Myocyte (in vitro differentiated cells): ENCODE results near the gene SULT4A1. TPM values are rescaled to one million over a fixed set of nuclear protein-coding genes. Genes with fewer than 3 reads are reported as not detected.
"Not testable (repeated sequence)": the region's sequence is repeated elsewhere in the genome, so short reads cannot be mapped to it uniquely, and the experiment has no call there.

Source experiments
- DNase-seq: peaks from one replicate; pipeline ENCODE4 v3.0.0-alpha.2; 2012; ENCODE audit warnings: low read depth
- total RNA-seq: library from RNA; depleted of rRNA; stranded (reverse); fragments of >200 nt; gene quantifications from 2 replicates; pipeline ENCODE4 v1.2.3, GENCODE V29; 2014

SULT4A1 gene
- total RNA-seq, 1 donor from 2014 or later, result not detected

- no peak for DNase-seq
Measured at GRCh38 chr22:43887391-43887790, 25.1 kb upstream of the SULT4A1 start.

GRCh38 chr22:43886231-43886630 is 23.9 kb upstream of the SULT4A1 start:
- no peak for DNase-seq

- DNase-seq, result no peak
Measured at GRCh38 chr22:43885786-43886185, 23.5 kb upstream of the SULT4A1 start.

DNA sequence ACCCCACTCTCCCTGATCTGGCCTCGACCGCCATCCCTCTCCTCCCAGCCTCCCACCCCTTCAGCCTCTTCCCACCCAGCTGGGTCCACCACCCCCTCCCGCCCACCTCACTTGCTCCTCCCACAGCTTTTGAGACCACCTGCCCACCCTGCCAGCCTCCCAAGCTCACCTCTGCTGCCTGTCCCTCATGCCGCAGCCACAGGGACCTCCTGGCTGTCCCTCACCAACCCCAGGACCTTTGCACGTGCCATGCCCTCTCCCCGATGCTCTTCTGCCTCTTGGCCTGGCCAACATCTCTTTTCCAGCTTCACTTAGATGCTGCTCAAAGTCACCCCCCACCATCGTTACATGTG is 23.0 kb upstream of the SULT4A1 start:
- DNase-seq, result no peak

- DNase-seq, result peak; percentile 75
Measured at GRCh38 chr22:43884600-43885318, 22.4 kb upstream of the SULT4A1 start.

- DNase-seq, result no peak
Measured at GRCh38 chr22:43883719-43884415, 21.6 kb upstream of the SULT4A1 start.

DNA sequence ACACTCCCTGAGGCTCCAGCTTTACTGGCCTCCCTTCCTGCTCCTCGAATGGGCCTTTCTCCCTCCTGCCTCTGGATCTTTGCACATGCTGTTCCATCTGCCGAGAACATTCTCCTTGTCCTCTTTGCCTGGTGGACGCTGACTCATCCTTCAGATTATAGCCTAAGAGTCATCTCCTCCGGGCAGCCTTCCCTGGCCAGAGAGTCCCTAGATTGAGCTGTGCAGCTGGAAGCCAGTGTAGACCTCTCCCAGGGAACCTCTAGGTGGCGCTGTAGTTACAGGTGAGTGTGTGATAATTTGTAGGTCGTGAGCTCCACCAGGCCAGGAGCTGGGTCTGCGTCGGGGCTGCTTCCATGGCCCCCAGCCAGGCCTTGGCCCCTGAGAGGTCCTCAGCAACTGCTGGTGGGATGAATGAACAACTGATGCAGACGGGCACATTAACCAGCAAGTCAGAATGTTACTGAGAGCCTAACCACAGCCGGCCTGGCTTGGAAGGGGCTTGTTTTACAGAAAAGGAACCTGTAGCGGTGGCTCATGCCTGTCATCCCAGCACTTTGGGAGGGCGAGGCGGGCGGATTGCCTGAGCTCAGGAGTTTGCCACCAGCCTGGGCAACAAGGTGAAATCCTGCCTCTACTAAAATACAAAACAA is 20.8 kb upstream of the SULT4A1 start:
- DNase-seq, result peak; percentile 75

GRCh38 chr22:43882122-43882767 is 19.9 kb upstream of the SULT4A1 start:
- DNase-seq, result no peak

GRCh38 chr22:43881091-43882061 is 19.1 kb upstream of the SULT4A1 start:
- no peak for DNase-seq

DNA sequence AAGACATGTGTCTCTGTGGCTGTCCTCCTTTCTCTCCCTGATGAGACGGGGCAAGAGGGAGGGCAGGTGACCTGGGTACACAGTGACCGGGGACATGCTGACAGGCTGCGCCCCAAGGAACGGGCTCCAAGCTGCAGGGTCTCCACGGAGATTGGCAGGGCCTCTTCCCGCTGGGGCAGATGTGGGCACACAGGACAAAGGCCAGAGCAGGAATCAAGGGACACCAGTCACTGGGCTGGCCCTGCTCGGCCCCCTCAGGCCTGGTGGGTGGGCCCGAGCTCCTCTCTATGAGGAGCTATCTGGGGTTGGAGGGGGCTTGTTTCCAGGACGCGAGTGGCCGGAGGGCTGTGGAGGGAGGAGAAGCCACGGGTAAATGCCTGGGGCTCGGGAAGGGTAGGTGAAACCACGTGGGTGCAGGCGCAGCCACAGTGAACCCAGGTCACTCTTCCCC is 18.3 kb upstream of the SULT4A1 start:
- no peak for DNase-seq

- no peak for DNase-seq
Measured at GRCh38 chr22:43879901-43880540, 17.7 kb upstream of the SULT4A1 start.

DNA sequence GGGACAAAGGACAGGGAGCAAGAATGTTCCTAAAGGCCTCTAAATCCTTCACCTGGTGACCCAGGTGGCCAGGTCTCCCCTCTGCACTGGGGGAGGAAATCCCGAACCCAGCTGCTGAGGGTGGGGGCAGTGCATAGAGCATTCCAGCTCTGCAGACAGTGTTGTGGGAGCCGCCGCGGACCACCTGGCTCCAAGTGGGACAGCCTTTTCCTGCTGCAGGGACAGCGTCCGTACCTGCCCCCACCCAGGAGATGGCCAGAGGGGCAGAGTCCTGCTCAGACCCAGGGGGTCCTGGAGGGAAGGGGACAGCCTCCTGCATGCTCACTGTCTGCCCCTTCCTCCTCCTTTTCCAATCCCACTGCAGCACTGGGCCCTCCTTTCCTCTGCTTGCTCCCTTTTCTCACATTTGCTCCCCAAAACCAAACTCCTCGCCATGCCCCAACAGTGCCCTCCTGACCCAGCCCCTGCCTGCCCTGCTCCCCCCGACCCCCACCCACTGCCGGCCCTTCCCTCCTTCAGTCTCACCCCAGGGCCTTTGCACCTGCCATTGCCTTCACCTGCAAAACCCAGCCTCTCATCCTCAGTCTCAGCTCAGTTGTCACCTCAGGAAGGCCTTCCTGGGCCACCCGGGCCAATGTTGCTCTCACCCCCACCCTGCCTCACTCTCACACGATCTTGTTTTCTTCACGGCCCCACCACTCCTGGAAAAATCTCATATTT is 16.7 kb upstream of the SULT4A1 start:
- DNase-seq, result no peak

DNA sequence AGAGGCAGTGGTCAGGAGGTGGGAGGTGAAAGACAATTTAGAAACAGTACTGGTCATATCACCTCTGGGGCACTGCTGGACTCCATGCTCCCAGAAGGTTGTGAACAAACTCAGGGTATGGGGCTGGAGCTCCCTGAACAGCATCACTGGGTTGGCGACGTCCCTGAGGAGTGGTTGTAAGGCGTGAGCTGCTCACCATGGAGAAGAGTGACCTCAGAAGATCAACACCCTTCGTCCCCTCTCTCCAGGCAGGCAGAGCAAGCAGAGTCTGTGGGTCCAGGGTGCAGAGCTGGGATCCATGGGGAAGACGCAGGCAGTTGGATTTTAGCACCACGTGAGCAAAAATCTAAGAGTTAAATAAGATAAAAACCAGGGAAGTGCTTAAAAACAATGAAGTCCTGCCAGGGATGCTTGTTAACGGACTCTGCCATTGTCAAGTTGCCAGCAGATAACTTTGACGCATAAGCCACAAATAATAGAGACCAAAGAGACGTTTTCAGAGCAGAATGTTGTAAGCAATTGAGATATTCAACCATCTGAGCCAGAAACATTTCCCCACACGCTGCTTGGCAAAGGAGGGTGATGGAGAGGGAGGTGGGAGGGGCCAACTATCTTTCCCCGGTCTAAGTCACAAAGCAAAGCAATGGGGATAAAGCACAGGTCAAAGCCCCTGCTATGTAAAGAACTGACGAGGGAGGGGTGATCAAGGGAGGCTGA is 15.9 kb upstream of the SULT4A1 start:
- DNase-seq, result no peak

DNA sequence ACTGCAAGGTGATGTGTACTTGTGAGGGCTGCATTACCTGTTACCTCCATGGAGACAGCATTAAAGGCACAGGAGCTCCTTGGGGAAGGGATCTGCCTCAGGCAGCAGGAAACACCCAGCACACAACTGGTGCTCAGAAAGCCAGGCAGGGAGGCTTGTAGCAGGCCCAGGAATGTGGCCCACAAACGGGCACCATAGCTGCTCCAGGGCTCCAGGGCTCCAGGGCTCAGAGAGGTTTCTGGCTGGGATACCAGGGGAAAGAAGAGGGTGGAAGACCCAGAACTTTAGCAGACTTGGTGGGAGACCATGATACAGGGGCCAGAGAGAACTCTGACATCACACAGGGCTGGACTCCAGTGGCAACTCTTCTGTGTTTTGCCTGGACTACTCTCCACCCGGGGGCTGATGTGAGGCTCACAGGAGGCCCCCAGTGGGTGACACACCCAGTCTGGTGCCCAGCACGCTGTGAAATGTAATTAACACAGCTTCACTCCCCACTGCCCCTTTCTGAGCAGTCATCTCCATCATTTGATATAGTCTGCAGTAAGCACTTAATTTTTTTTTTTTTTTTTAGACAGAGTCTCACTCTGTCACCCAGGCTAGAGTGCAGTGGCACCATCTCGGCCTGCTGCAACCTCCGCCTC is 14.7 kb upstream of the SULT4A1 start:
- no peak for DNase-seq

- no peak for DNase-seq
Measured at GRCh38 chr22:43869799-43870198, 7.5 kb upstream of the SULT4A1 start.

GRCh38 chr22:43869001-43869400 is 6.7 kb upstream of the SULT4A1 start:
- not testable (repeated sequence) for DNase-seq

- peak; percentile 76 for DNase-seq
Measured at GRCh38 chr22:43867839-43868635, 5.7 kb upstream of the SULT4A1 start.

DNA sequence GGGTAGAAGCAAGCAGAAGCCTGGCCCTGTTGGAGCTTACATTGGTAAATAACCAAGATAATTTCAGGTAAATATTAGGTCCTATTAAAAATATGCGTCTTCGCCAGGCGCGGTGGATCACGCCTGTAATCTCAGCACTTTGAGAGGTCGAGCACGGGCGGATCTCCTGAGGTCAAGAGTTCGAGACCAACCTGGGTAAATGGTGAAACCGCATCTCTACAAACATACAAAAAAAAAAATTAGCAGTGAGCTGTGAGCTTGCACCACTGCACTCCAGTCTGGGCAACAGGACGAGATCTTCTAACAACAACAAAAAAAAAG is 529 bp upstream of the SULT4A1 start:
- DNase-seq, result no peak
